Kidney (tissue), 14 donors: Measurements from ENCODE around the gene SERTAD2. TPM values are rescaled to one million over a fixed set of nuclear protein-coding genes. Genes with fewer than 3 reads are reported as not detected.

Experiments
- DNase-seq, 5 donors: peaks; one replicate each; pipeline ENCODE4 v3.0.0-alpha.2; 2013 to 2020
- FAIRE-seq: peaks from 2 replicates; lab custom pipeline; 2012; peaks lifted over from hg19 to GRCh38; lab: Jason Lieb, UNC
- H3K27ac ChIP-seq, 2 donors: one replicate each; pipeline ENCODE4 v1.7.0; 2013; ENCODE audit warnings: low read depth in 2 of 2, low read length in 2 of 2, inconsistent platforms in 1 of 2
- H3K27me3 ChIP-seq: one replicate; pipeline ENCODE4 v1.7.1; 2013; ENCODE audit warnings: low read length, inconsistent platforms; ENCODE audit not compliant: control insufficient read depth, insufficient read depth
- H3K36me3 ChIP-seq, 3 donors: one replicate each; pipeline versions ENCODE4 v1.7.0 to v1.7.1; 2013; ENCODE audit warnings: low read length in 3 of 3, control low read depth in 1 of 3, inconsistent platforms in 1 of 3; ENCODE audit not compliant: insufficient read depth in 3 of 3, control insufficient read depth in 2 of 3
- H3K4me1 ChIP-seq, 3 donors: one replicate each; pipeline versions ENCODE4 v1.7.0 to v1.7.1; 2013; ENCODE audit warnings: low read length in 3 of 3, inconsistent platforms in 1 of 3, low read depth in 1 of 3; ENCODE audit not compliant: control insufficient read depth in 2 of 3, insufficient read depth in 2 of 3
- H3K4me3 ChIP-seq, 3 donors: one replicate each; pipeline versions ENCODE4 v1.7.0 to v1.8.1; 2013; ENCODE audit warnings: low read length in 3 of 3, control low read depth in 1 of 3, inconsistent platforms in 1 of 3
- H3K9ac ChIP-seq, 3 donors: one replicate each; pipeline versions ENCODE4 v1.7.0 to v1.7.1; 2013; ENCODE audit warnings: low read length in 3 of 3, control low read depth in 1 of 3, inconsistent platforms in 1 of 3
- H3K9me3 ChIP-seq, 3 donors: one replicate each; pipeline versions ENCODE4 v1.7.0 to v1.7.1; 2013; ENCODE audit warnings: low read length in 3 of 3, control low read depth in 1 of 3, inconsistent platforms in 1 of 3; ENCODE audit not compliant: control insufficient read depth in 2 of 3, insufficient read depth in 1 of 3
- intact Hi-C: fragments of 100-400 bp; cut with DNase I; formaldehyde crosslinking; loops from one replicate; pipeline ENCODE4 v1.11.1; 2022
- polyA plus RNA-seq: library from polyadenylated mRNA; stranded (reverse); fragments of 350-450 nt; fragmentation: Illumina TruSeq; extraction: RNeasy Lipid Tissue Mini Kit (QIAGEN cat#74804); gene quantifications from one replicate; pipeline ENCODE4 v1.2.3, GENCODE V29; 2014; ENCODE audit warnings: low read depth, low replicate concordance; ENCODE audit not compliant: insufficient read depth
- total RNA-seq: library from RNA; stranded (reverse); fragmentation: NEBNext Ultra II Directional; extraction: Animal tissue kit (Norgen Biotek cat#: 25700); gene quantifications from one replicate; pipeline ENCODE4 v1.2.1, GENCODE V29; 2021
- TF ChIP-seq, protein P1 (sequence below): IDR thresholded peaks from 3 replicates; pipeline ENCODE4 v1.5.1; 2012; ENCODE audit warnings: mild to moderate bottlenecking, moderate library complexity, borderline replicate concordance; ENCODE audit not compliant: insufficient read depth; ENCODE audit errors: extremely low read depth
- donor health status: control.
- donor health status: control.
- donor health status: control.
- donor health status: control.
- donor health status: control.
- donor health status: DM: yes; HTN: yes; CAD: no.
- donor health status: Normal renal cell carcinoma (clear cell type).

The SERTAD2 gene
- total and polyA plus RNA-seq, 2 donors from 2014 or later: 6.2 to 21.1 TPM

DNA sequence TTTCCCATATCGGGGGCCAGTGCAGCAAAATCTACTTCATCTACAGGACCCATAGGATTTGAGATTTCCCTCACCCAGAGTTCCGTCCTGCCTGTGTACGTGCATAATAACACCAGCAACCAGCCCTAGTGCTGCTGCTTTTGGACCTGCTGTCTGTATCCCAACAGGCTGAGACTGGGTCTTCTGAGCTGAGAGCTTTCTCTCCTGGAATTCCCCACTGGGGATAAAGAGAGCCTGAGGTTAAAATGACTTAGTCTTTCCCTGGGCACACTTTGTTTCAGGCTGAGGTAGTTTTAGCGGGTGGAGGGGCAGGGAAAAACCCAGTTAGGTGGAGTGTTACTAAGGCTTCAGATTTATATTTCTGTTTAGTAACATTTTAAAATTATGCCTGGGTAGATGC is 62.5 kb downstream of the SERTAD2 start:
- FAIRE-seq: no peak
- H3K9ac ChIP-seq: no peak overlapping the region

DNA sequence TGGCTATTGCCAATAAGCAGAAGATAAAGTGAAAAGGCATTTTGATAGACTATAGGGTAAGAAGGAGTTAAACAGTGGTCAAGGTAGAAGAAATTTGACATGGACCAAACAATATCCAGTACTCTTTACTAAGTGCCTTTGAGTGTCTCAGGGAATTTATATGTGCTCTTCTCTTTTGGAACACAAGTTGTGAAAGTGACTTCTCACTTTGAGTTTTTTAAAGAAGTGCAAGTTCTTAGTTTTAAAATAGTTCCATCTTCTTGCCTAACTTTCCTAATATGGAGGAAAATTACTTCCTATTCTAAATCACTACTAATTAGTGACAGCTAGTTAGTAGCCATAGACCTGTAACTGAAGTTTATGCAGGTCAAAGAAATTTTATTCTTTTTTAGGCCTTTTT is 66.2 kb downstream of the SERTAD2 start:
- H3K9ac ChIP-seq: no peak overlapping the region
- TF ChIP-seq, protein P1, sequence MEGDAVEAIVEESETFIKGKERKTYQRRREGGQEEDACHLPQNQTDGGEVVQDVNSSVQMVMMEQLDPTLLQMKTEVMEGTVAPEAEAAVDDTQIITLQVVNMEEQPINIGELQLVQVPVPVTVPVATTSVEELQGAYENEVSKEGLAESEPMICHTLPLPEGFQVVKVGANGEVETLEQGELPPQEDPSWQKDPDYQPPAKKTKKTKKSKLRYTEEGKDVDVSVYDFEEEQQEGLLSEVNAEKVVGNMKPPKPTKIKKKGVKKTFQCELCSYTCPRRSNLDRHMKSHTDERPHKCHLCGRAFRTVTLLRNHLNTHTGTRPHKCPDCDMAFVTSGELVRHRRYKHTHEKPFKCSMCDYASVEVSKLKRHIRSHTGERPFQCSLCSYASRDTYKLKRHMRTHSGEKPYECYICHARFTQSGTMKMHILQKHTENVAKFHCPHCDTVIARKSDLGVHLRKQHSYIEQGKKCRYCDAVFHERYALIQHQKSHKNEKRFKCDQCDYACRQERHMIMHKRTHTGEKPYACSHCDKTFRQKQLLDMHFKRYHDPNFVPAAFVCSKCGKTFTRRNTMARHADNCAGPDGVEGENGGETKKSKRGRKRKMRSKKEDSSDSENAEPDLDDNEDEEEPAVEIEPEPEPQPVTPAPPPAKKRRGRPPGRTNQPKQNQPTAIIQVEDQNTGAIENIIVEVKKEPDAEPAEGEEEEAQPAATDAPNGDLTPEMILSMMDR: no peak
- H3K36me3 ChIP-seq: peaks cover 7 to 35% (median 7%) of the 10 kb centered on the region in 3 donors
- H3K9me3 ChIP-seq: no peaks in the 10 kb centered on the region
- no peaks in the 10 kb centered on the region for H3K4me1 ChIP-seq
- no peaks in the 10 kb centered on the region for H3K27me3 ChIP-seq
- H3K27ac ChIP-seq: no peak overlapping the region
- no peak overlapping the region for H3K4me3 ChIP-seq
- DNase-seq (no peak), FAIRE-seq (no peak)
- intact Hi-C loops: loop anchor here (5.0 kb wide), 1 partner anchor 280 kb away; no protein-coding TSS in a partner anchor

More for the DNA sequence above, 62.5 kb downstream of the SERTAD2 start:
- Histone ChIP-seq H3K36me3 (peaks cover 4 to 23% (median 7%) of the 10 kb centered on the region in 3 donors), H3K4me1 (peaks cover 0 to 3% (median 0%) of the 10 kb centered on the region in 3 donors), H3K27me3 (no peaks in the 10 kb centered on the region), H3K4me3 (no peak overlapping the region), H3K9me3 (no peaks in the 10 kb centered on the region), H3K27ac (no peak overlapping the region)
- no peak for DNase-seq
- TF ChIP-seq, protein P1: no peak
- intact Hi-C loops: no loop called here

DNA sequence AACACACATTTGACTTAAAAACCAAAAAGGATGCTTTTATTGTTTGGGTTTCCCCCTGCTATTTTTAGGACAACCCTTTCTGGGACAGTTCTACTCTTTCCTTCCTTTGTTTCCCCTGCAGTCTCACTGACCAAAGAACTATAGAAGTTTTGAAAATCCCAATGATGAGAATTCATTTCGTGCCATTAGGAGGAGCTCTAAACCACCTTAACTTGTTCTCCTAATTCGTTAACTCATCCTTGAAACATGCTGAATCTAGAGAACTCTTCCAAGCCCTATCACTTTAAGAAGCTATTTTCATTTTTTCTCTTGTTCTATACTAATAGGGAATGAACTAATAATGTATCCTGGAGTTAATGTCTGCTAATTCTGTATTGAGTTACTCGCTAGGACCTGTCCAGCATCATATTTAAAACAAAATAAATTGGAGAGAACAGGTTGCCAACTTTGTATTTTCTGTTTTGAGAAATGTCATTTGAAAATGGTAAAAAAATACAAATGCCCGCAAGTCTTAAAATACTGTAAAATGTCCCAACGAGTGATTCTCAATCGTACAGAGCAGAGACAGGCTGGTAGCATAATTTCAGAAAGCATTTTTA is 66.7 kb downstream of the SERTAD2 start:
- Histone ChIP-seq H3K27me3 (no peaks in the 10 kb centered on the region), H3K9ac (no peak overlapping the region), H3K27ac (no peak overlapping the region), H3K9me3 (no peaks in the 10 kb centered on the region), H3K4me1 (peaks cover 0 to 3% (median 0%) of the 10 kb centered on the region in 3 donors), H3K4me3 (no peak overlapping the region), H3K36me3 (peaks cover 7 to 35% (median 7%) of the 10 kb centered on the region in 3 donors)
- DNase-seq: peak in 2 of 5 donors; percentile 43 to 78
- peak; percentile 93 for FAIRE-seq
- intact Hi-C loops: loop anchor here (5.0 kb wide), 1 partner anchor 280 kb away; no protein-coding TSS in a partner anchor
- TF ChIP-seq, protein P1: peak; percentile 46
